Measurements from ENCODE around the gene LRCH3.

GRCh38 chr3:197748597-197749314 lies 42.3 kb upstream of the LRCH3 start:
- TF ChIP-seq EP300 (conservative IDR thresholded peaks at IDR 0.05; ENCODE audit: poor library complexity, severe bottlenecking) (no peak), CTCF (IDR thresholded peaks at IDR 0.05; ENCODE audit: poor library complexity, severe bottlenecking) (no peak), POLR2AphosphoS5 (IDR thresholded peaks at IDR 0.05) (no peak), REST (IDR thresholded peaks at IDR 0.05; ENCODE audit: borderline replicate concordance) (no peak)

Data from neural cell (in vitro differentiated cells).